NT2/D1 (cell line): ENCODE measurements around the gene INSC.

Source experiments
- SUZ12 ChIP-seq: IDR thresholded peaks from 2 replicates; pipeline ENCODE4 v1.6.1; 2011; ENCODE audit not compliant: insufficient read length, insufficient read depth; ENCODE audit errors: extremely low read depth
- YY1 ChIP-seq: IDR thresholded peaks from 2 replicates; pipeline ENCODE4 v1.6.1; 2011; ENCODE audit not compliant: insufficient read length, insufficient read depth
- ZNF274 ChIP-seq: IDR thresholded peaks from 2 replicates; pipeline ENCODE4 v1.6.1; 2011; ENCODE audit warnings: mild to moderate bottlenecking, low read depth, low read length

DNA sequence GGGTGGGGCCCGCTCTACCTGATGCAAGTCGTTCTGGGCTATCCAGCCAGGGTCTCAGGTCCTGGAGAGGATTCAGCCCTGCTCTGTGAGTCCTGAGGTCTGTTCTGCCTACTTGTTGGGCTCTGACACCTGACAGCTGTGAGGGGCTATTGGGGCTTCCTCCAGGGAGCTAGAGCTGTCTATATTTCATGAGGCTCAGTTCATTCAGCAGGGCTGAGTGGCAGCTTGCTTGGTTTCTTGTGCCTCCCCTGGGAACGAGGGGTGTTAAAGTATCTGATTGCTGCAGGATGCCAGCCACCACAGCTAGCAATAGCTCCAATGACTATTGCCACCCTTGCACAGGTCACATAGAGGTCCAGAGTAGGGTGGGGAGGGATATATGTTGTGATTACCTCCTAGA, 26.7 kb downstream of the INSC start:
- TF ChIP-seq ZNF274 = no peak
- TF ChIP-seq YY1 = no peak
- TF ChIP-seq SUZ12 = no peak
